Measurements from ENCODE around the gene UPK2. TPM values are rescaled to one million over a fixed set of nuclear protein-coding genes. Genes with fewer than 3 reads are reported as not detected.

UPK2 gene
- total RNA-seq, 3 donors from 2014 or later, result not detected

GRCh38 chr11:118914178-118914918, 41.8 kb upstream of the UPK2 start:
- Mint-ChIP-seq H3K4me3 (peak overlapping the region; percentile 69), H3K9me3 (no peaks in the 10 kb centered on the region)
- peak; percentile 54 for DNase-seq

GRCh38 chr11:118914987-118915386, 41.1 kb upstream of the UPK2 start:
- H3K4me3 Mint-ChIP-seq, result peak overlapping the region; percentile 69
- H3K36me3 Mint-ChIP-seq (ENCODE audit: insufficient read depth), result no peaks in the 10 kb centered on the region
- H3K4me1 Mint-ChIP-seq (ENCODE audit: low read depth), result peaks cover 85% of the 10 kb centered on the region
- no peaks in the 10 kb centered on the region for H3K27me3 Mint-ChIP-seq (ENCODE audit: low read depth)
- H3K9me3 Mint-ChIP-seq, result no peaks in the 10 kb centered on the region
- ATAC-seq (no peak), DNase-seq (no peak)

More at GRCh38 chr11:118914178-118914918, 41.8 kb upstream of the UPK2 start:
- peak; percentile 18 to 24 for ATAC-seq
- Mint-ChIP-seq H3K27me3 (ENCODE audit: low read depth) (no peaks in the 10 kb centered on the region), H3K4me1 (ENCODE audit: low read depth) (peaks cover 81% of the 10 kb centered on the region), H3K36me3 (ENCODE audit: insufficient read depth) (no peaks in the 10 kb centered on the region)

GRCh38 chr11:118915396-118915795, 40.7 kb upstream of the UPK2 start:
- H3K4me1 Mint-ChIP-seq (ENCODE audit: low read depth), result peaks cover 89% of the 10 kb centered on the region
- DNase-seq (no peak), ATAC-seq (no peak)
- peak overlapping the region; percentile 69 for H3K4me3 Mint-ChIP-seq
- H3K36me3 Mint-ChIP-seq (ENCODE audit: insufficient read depth), result no peaks in the 10 kb centered on the region
- H3K9me3 Mint-ChIP-seq, result no peaks in the 10 kb centered on the region
- no peaks in the 10 kb centered on the region for H3K27me3 Mint-ChIP-seq (ENCODE audit: low read depth)

- no peaks in the 10 kb centered on the region for H3K9me3 Mint-ChIP-seq
- no peaks in the 10 kb centered on the region for H3K27me3 Mint-ChIP-seq (ENCODE audit: low read depth)
- no peak for DNase-seq
- no peak overlapping the region for H3K4me3 Mint-ChIP-seq
- no peak for ATAC-seq
- peaks cover 93% of the 10 kb centered on the region for H3K4me1 Mint-ChIP-seq (ENCODE audit: low read depth)
- no peaks in the 10 kb centered on the region for H3K36me3 Mint-ChIP-seq (ENCODE audit: insufficient read depth)
Observed at GRCh38 chr11:118915941-118916841, 39.9 kb upstream of the UPK2 start.

- ATAC-seq (no peak), DNase-seq (no peak)
- peak overlapping the region; percentile 83 for H3K4me3 Mint-ChIP-seq
- H3K27me3 Mint-ChIP-seq (ENCODE audit: low read depth), result no peaks in the 10 kb centered on the region
- H3K36me3 Mint-ChIP-seq (ENCODE audit: insufficient read depth), result no peaks in the 10 kb centered on the region
- no peaks in the 10 kb centered on the region for H3K9me3 Mint-ChIP-seq
- H3K4me1 Mint-ChIP-seq (ENCODE audit: low read depth), result peaks cover 93% of the 10 kb centered on the region
Observed at GRCh38 chr11:118916842-118917388, 39.2 kb upstream of the UPK2 start.

GRCh38 chr11:118917481-118918127, 38.5 kb upstream of the UPK2 start:
- no peaks in the 10 kb centered on the region for H3K27me3 Mint-ChIP-seq (ENCODE audit: low read depth)
- ATAC-seq (peak; percentile 42 to 49), DNase-seq (peak; percentile 44)
- peak overlapping the region; percentile 83 for H3K4me3 Mint-ChIP-seq
- H3K9me3 Mint-ChIP-seq, result no peaks in the 10 kb centered on the region
- no peaks in the 10 kb centered on the region for H3K36me3 Mint-ChIP-seq (ENCODE audit: insufficient read depth)
- H3K4me1 Mint-ChIP-seq (ENCODE audit: low read depth), result peaks cover 86% of the 10 kb centered on the region

- ATAC-seq, result no peak
Observed at GRCh38 chr11:118918128-118918685, 37.9 kb upstream of the UPK2 start.

GRCh38 chr11:118918686-118919280, 37.3 kb upstream of the UPK2 start:
- no peaks in the 10 kb centered on the region for H3K9me3 Mint-ChIP-seq
- H3K36me3 Mint-ChIP-seq (ENCODE audit: insufficient read depth), result no peaks in the 10 kb centered on the region
- H3K27me3 Mint-ChIP-seq (ENCODE audit: low read depth), result no peaks in the 10 kb centered on the region
- DNase-seq, result no peak
- ATAC-seq, result no peak
- H3K4me3 Mint-ChIP-seq, result peak overlapping the region; percentile 83
- H3K4me1 Mint-ChIP-seq (ENCODE audit: low read depth), result peaks cover 89% of the 10 kb centered on the region

More at GRCh38 chr11:118918128-118918685, 37.9 kb upstream of the UPK2 start:
- Mint-ChIP-seq H3K4me1 (ENCODE audit: low read depth) (peaks cover 85% of the 10 kb centered on the region), H3K9me3 (no peaks in the 10 kb centered on the region), H3K27me3 (ENCODE audit: low read depth) (no peaks in the 10 kb centered on the region), H3K36me3 (ENCODE audit: insufficient read depth) (no peaks in the 10 kb centered on the region), H3K4me3 (peak overlapping the region; percentile 83)
- DNase-seq, result no peak

GRCh38 chr11:118921121-118921928, 34.8 kb upstream of the UPK2 start:
- H3K36me3 Mint-ChIP-seq (ENCODE audit: insufficient read depth), result no peaks in the 10 kb centered on the region
- no peak for DNase-seq
- H3K27me3 Mint-ChIP-seq (ENCODE audit: low read depth), result no peaks in the 10 kb centered on the region

GRCh38 chr11:118921929-118922744, 34.0 kb upstream of the UPK2 start:
- Mint-ChIP-seq H3K9me3 (no peaks in the 10 kb centered on the region), H3K4me1 (ENCODE audit: low read depth) (peaks cover 73% of the 10 kb centered on the region), H3K4me3 (peak overlapping the region; percentile 88), H3K36me3 (ENCODE audit: insufficient read depth) (no peaks in the 10 kb centered on the region), H3K27me3 (ENCODE audit: low read depth) (no peaks in the 10 kb centered on the region)
- no peak for ATAC-seq
- no peak for DNase-seq

More at GRCh38 chr11:118921121-118921928, 34.8 kb upstream of the UPK2 start:
- ATAC-seq, result no peak
- Mint-ChIP-seq H3K9me3 (no peaks in the 10 kb centered on the region), H3K4me3 (peak overlapping the region; percentile 80), H3K4me1 (ENCODE audit: low read depth) (peaks cover 73% of the 10 kb centered on the region)

GRCh38 chr11:118922745-118923627, 33.1 kb upstream of the UPK2 start:
- H3K9me3 Mint-ChIP-seq, result no peaks in the 10 kb centered on the region
- DNase-seq (no peak), ATAC-seq (no peak)
- peak overlapping the region; percentile 88 for H3K4me3 Mint-ChIP-seq
- no peaks in the 10 kb centered on the region for H3K36me3 Mint-ChIP-seq (ENCODE audit: insufficient read depth)
- H3K4me1 Mint-ChIP-seq (ENCODE audit: low read depth), result peaks cover 73% of the 10 kb centered on the region
- no peaks in the 10 kb centered on the region for H3K27me3 Mint-ChIP-seq (ENCODE audit: low read depth)

All from activated T-cell treated with anti-CD3 and anti-CD28 coated beads, Interleukin-2, amount 50 U/mL, for 4 hours (primary cell).